GM18873 (cell line): Measurements from ENCODE around the gene TRABD2B.

Source experiments
- ATAC-seq: cut with Tn5 transposase; IDR thresholded peaks from one replicate; pipeline ENCODE4 v1.9.1; 2021; ENCODE audit warnings: mild to moderate bottlenecking, moderate library complexity, moderate number of reproducible peaks; ENCODE audit not compliant: unreplicated experiment, low FRiP score

The TRABD2B gene

DNA sequence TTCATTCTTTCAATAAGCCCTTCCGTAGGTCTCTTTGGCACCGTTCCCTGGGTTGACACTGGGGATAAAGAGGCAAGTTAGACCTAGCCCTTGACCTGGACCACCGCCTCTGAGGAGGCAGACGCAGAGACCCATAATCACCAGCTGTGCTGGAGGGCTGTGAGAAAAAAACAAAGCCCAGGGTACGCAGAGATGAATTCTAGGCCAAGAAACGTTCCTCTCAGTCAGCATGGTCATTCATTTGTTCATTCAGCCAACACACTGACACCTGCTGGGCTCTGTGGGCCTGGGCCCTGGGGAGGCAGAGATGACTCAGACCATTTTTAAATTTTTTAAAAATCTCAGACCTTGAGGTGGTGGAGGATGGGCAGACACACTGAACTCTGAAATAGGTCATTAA lies 26.3 kb upstream of the TRABD2B start:
- ATAC-seq, result no peak

DNA sequence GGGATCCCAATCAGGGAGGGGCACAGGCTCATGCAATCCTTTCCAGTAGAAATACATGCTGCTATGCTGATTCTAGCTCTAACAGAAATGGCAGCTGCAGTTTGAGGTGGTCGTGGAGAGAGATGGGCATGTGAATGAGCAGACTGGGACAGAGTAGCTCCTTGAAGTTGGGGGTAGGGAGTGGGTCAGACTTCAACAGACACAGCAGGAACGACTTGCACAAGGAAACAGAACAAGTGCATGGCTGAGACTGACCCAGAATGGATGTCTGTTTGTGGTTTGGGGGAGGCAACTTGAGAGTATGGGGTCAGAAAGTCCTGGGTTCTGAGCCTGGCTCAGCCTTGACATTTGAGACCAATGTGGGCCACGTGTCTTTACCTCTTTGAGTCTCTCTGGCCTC lies 25.1 kb upstream of the TRABD2B start:
- no peak for ATAC-seq

DNA sequence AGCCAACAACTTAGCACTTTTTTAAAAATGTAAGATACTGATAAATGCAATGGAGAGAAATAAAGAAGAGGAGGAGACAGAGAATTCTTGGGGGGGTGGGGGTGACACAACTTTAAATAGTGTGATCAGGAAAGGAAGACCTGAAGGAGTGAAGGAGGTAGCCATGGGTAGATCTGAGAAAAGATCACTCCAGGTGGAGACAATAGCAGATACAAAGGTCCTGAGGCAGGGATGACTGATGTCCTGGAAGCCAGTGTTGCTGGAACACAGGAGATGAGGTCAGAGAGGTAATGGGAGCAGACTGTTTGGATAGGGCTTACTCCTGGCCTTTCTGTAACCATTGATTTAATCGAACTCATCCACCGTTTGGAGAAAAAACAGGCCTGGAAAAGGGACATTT lies 24.6 kb upstream of the TRABD2B start:
- ATAC-seq, result no peak

DNA sequence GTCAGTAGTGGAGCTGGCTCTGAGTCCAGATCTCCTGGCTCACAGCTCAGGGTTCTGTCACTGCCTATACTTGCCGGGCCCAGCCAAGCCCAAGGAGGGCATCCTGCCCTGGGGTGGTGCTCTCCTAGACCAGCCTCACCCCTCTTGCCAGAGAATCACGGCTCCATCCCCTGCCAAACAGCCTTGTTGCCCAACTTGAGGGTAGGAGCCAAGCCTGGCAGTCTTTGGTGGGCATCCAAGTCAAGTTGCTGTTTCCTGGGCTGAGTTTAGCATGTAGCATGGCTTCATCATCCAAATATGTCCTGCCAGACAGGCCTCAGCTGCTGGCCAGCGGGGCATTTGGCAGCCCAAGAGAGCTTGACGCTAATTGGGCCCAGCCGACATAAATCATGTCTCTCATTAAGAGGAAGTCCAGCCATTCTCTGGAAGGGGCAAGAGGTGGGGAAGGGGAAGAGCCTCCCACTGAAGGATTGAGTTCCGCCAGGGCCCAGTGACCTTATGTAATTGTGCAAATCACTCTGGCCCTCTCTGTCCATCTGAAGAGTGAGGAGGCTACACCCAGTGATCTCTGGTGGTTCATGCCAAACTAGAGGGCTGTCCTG lies 22.6 kb upstream of the TRABD2B start:
- ATAC-seq, result no peak

GRCh38 chr1:48018799-48019198 lies 21.6 kb upstream of the TRABD2B start:
- ATAC-seq, result no peak

DNA sequence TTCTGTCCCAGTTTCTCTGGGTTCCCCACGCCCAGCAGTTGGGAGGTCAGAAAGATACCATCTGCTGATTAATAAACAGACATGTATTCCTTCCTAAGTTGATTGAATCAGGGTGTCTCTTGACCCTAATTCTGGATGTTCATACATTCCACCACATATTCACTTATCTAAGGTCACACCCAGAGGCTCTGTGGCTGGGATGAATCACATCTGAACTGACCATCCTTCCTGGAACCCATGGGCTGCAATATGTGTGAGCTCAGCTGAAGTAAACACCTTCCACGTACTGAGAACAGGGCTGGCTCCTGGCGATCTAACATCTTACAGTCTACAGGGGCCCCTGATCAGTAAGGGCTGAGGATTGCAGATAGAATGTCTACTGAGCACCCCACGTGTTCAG lies 20.5 kb upstream of the TRABD2B start:
- no peak for ATAC-seq

- ATAC-seq, result no peak
Observed at GRCh38 chr1:48016515-48016914, 19.3 kb upstream of the TRABD2B start.

DNA sequence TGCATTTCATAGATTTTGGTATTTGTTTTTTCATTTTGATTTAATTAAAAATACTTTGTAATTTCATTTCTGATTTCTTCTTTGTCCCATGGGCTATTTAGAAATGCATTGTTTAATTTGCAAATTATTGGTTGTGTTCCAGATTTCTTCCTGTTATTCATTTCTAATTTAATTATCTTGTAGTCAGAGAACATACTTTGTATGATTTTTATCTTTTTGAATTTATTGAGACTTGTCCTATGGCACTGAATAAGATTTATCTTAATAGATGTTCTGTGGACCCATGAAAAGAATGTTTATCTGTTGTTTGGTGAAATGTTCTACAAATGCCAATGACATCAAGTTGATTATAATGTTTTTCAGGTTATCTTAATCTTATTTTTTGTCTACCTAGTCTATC lies 16.1 kb upstream of the TRABD2B start:
- no peak for ATAC-seq

DNA sequence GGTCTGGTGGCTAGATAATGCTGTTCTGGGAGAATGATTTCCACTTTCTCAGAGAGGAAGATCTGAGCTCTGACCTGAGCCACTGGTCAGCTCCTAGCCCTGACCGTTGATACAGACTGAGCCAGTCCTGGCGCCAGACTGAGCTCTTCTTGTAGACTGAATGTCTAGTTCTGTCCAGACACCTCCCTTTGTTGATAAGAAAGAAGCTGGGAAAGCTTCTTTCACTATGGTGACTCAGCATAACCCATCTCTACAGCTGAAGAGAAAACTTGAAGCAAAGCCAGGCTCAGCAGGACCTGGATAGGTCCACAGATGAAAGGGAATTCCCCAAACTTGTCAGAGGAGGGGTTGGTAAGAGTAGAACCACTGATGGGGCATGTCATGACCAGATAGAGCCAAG lies 9.9 kb upstream of the TRABD2B start:
- ATAC-seq, result no peak

DNA sequence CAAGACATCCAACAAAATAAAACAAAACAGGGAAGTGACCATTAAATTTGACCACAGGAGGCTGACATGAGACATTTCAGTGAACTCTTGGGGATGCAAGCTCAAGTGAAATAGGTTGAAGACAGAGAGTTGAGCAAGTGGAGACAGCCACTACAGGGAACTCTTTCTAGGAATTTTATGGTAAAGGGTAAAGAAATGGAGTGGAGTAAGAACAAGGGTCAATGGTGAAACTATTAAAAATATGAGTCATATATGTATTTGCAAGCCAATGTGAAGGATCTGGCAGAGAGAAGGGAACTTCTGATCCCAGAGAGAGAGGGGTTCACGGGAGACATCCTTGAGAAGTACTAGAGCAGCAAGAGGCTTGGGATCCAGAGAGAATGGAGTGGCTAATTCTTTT lies 9.1 kb upstream of the TRABD2B start:
- no peak for ATAC-seq

DNA sequence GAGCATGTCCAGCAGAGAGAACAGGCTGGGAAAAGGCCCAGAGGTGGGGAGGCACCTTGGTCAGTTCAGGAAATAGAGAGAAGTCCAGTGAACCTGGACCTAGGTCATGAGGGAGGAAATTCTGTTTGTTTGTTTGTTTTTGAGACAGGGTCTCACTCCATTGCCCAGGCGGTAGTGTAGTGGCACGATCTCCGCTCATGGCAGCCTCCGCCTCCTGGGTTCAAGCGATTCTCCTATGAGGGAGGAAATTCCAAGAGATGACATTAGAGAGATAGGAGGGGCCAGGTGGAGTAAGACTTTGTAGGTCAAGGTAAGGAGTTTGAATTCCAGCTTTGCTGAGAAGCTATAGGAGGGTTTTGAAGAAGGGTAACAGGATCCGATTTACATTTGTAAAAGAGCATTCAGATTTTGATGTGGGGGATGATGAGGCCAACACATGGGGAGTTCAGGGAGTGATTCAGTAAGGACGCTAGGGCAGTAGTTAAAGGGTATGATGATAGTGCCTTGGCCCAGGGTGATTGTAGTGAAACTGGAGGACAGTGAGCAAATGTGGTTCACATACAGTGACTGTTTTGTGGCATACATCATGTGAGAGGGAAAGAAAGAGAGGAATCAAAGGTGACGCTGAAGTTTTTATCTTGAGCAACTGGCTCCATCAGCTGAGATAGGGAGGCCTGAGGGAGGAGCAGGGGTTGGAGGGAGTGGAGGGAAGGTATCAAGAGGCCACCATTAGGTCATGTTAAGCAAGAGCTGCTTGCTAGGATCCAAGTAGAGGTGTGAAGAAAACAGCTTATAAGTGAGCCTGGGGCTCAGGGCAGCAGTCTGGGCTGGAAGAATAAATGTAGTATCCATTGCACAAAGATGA lies 8.3 kb upstream of the TRABD2B start:
- ATAC-seq, result no peak

GRCh38 chr1:48003741-48004531 lies 6.8 kb upstream of the TRABD2B start:
- ATAC-seq, result no peak

DNA sequence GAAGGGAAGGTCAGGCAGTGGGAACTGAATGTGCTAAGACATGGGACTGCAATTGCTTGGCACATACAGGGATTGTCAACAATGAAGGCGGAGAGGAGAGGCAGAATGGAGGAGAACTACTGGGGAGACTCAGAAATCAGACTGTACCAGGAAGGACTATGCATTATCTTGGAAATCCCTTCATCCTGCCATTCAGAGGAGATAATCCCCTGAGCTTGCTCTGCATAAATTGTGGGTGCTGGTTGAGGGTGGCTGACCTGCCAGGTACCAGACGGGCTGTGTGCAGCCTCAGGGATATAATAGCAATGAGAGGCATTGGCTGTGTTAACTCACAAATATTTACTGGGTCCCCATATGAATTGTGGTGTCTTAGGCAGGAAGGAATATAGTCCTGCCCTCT lies 5.0 kb upstream of the TRABD2B start:
- ATAC-seq, result no peak

GRCh38 chr1:48001696-48002095 lies 4.5 kb upstream of the TRABD2B start:
- ATAC-seq, result no peak

DNA sequence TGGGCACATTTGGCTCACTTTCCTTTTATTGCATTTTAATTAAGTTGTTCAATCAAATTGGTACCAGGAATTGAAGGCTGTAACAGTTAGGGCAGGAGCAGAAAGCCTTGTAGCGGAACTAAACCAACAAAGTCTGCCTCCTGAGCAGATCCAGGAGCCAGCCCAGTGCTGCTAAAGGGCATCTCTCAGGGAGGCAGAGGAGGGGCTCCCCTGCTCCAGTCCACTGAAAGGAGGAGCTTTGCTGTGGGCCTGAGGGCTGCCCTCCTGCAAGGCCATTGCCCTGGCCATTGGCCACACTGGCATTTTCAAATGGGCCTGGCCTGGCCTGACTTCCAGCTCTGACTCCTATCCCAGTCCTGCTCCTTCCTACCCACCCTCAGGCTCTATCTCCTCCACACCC lies 3.7 kb upstream of the TRABD2B start:
- ATAC-seq, result no peak

DNA sequence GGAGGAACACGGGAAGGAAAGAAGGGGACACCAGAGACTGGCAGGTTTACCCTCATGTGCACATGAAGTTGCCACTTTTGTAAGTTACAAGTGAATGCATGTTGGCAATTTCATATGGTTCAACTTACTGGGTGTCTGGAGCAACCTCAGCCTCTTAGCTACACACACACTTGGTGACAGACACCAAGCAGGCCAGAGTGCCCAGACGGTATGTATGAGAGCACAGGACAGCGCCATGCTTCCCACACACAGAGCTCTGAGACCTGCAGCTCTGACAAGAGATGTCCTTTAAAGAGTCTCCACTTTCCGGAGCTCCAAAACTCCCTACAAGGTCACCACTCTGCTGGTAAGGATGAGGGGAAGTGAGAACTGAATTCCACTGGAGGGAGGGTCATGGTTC lies 1.9 kb upstream of the TRABD2B start:
- no peak for ATAC-seq

DNA sequence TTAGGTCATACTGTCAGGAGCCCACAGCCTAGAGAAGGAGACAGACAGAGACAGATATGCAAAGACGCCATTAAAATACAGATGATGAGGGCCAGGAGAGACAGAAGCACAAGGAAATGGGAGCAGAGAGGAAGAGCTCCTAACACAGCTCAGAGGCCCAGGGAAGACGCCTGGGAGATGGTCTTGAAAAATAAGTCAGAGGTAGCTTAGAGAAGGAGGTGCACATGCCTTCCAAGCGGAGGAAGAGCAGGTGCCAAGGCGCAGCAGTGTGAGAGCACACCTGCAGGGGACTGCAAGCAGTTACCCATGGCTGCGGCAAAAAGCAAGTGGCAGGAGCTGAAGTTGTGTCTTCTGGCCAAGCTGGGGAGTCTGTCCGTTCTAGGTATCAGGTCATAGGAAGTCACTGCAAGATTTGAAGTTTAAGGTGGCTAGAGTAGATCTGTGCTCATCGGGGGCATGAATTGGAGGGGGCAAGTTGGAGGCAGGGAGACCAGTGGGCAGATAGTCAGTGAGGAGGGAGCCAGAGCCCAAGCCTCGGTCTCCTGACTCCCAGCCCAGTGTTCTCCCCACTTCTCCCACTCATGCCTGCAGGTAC lies 1.3 kb upstream of the TRABD2B start:
- no peak for ATAC-seq

- ATAC-seq, result no peak
Observed at GRCh38 chr1:47996406-47997226, 569 bp downstream of the TRABD2B start.

DNA sequence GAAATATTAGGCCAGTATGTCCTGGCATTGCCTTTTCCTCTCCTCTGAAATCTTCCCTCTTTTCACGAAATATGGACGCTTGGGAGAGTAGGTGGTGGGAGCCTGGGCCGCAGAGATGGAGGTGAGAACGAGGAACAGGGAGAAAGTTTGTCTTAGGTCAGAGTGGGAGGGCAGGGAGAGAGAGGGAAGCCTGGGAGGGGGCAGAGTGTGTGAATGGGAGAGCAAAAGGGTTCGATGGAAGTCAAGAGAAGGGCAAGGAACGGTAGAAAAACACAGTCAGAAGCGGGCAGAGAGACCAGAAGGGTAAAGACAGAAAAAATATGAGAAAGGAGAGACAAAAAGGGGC lies 1.2 kb downstream of the TRABD2B start:
- no peak for ATAC-seq

GRCh38 chr1:47995306-47996050 lies 1.7 kb downstream of the TRABD2B start:
- no peak for ATAC-seq
